Neuron (in vitro differentiated cells): ENCODE measurements around the gene FRYL.
A peak's percentile ranks its signal among the peaks of the same experiment; 100 is the strongest.

ENCODE experiments used
- H2AFZ ChIP-seq: one replicate; pipeline ENCODE4 v1.6.1; 2013; ENCODE audit warnings: low read depth, mild to moderate bottlenecking, inconsistent platforms, low read length, moderate library complexity
- H3K27me3 ChIP-seq: one replicate; pipeline ENCODE4 v1.6.1; 2013; ENCODE audit warnings: low read length; ENCODE audit not compliant: insufficient read depth
- H3K36me3 ChIP-seq: one replicate; pipeline ENCODE4 v1.6.1; 2013; ENCODE audit warnings: low read length; ENCODE audit not compliant: insufficient read depth
- H3K4me1 ChIP-seq: one replicate; pipeline ENCODE4 v1.6.1; 2013; ENCODE audit warnings: low read length; ENCODE audit not compliant: insufficient read depth
- H3K4me3 ChIP-seq: 2 replicates; pipeline ENCODE4 v1.5.1; 2013; ENCODE audit warnings: mild to moderate bottlenecking, low read length, moderate library complexity
- H3K9me3 ChIP-seq: one replicate; pipeline ENCODE4 v1.6.1; 2013; ENCODE audit warnings: low read length

Gene FRYL

DNA sequence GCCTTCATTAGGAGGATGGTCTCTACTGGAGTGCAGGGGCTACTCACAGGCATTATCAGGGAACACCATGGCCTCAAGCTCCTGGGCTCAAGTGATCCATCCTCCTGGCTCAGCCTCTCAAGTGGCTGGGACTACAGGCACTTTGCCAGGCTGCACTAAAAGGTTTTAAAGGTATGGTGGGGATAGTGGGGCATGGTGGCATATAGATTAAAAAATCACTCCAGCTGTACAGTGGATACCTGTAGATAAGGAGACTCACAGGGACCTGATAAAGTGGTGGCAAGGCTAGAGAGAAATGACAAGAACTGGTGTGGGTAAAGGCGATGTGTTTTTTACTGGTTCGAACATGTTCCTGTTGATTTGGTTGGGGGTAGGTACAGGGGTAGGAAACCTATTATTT, 284.1 kb downstream of the FRYL start:
- Histone ChIP-seq H2AFZ (no peak overlapping the region), H3K36me3 (peaks cover 21% of the 10 kb centered on the region), H3K4me1 (no peaks in the 10 kb centered on the region)

GRCh38 chr4:48493452-48494100, 286.5 kb downstream of the FRYL start:
- Histone ChIP-seq H2AFZ (no peak overlapping the region), H3K27me3 (no peaks in the 10 kb centered on the region), H3K36me3 (peaks cover under 1% of the 10 kb centered on the region), H3K4me1 (no peaks in the 10 kb centered on the region), H3K9me3 (no peaks in the 10 kb centered on the region), H3K4me3 (no peak overlapping the region)

More for the DNA sequence above, 284.1 kb downstream of the FRYL start:
- no peaks in the 10 kb centered on the region for H3K9me3 ChIP-seq
- no peak overlapping the region for H3K4me3 ChIP-seq
- no peaks in the 10 kb centered on the region for H3K27me3 ChIP-seq

- Histone ChIP-seq H3K4me1 (no peaks in the 10 kb centered on the region), H3K9me3 (no peaks in the 10 kb centered on the region), H3K36me3 (no peaks in the 10 kb centered on the region), H2AFZ (no peak overlapping the region), H3K4me3 (no peak overlapping the region), H3K27me3 (no peaks in the 10 kb centered on the region)
Measured at GRCh38 chr4:48491514-48492176, 288.4 kb downstream of the FRYL start.

DNA sequence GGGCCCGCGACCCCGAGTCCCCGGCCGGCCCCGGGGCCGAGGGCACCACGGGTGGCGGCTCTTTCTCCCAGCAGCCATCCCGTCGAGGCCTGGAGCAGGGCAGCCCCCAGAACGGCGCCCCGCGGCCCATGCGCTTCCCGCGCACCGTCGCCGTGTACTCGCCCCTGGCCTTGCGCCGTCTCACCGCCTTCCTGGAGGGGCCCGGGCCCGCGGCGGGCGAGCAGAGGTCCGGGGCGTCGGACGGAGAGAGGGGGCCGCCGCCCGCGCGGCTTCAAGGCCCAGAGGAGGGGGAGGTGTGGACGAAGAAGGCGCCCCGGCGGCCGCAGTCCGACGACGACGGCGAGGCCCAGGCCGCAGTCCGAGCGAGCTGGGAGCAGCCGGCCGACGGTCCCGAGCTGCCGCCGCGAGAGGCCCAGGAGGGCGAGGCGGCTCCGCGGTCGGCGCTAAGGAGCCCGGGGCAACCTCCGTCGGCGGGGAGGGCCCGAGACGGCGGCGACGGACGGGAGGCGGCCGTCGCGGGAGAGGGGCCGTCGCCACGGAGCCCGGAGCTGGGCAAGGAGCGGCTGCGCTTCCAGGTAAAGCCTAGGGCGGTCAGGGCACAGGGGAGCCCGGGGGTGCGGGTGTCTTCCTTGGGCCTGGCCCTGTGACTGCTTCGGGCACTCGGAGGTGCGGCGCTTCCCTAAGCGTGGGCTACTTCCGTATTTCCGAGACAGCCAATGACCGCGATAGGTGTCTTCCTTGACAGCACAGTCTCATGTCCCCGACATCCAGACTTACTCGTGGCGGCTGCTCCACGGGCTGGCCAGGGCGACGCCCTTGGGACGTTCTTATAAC, 289.2 kb downstream of the FRYL start:
- Histone ChIP-seq H3K27me3 (no peaks in the 10 kb centered on the region), H3K4me1 (no peaks in the 10 kb centered on the region), H3K36me3 (no peaks in the 10 kb centered on the region), H3K4me3 (no peak overlapping the region), H2AFZ (no peak overlapping the region), H3K9me3 (no peaks in the 10 kb centered on the region)

DNA sequence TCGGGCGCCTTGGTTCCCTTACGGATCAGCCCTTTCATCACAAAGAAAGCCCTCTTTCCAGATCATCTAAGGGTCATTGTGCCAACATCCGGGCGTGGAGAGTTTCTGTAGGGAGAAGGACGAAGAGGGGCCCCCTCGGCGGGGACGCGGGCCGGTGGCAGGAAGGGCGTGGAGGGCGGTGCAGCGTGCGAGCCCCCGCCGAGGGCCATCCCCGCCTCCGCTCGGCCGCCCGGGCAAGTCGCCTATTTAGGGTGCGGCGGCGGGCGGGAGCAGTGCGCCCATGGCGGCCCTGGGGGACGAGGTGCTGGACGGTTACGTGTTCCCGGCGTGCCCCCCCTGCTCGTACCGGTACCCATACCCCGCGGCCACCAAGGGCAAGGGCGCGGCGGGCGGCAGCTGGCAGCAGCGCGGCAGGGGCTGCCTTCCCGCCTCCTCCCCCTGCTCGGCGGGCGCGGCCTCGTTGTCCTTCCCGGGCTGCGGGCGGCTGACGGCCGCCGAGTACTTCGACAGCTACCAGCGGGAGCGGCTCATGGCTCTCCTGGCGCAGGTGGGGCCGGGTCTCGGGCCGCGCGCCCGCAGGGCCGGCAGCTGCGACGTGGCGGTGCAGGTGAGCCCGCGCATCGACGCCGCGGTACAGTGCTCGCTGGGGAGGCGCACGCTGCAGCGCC, 289.9 kb downstream of the FRYL start, which contains the start of gene ZAR1:
Gene ZAR1, plus strand, starts transcription at position 241 of the 668 bp plus-strand sequence. Its CDS starts 40 bp downstream, at position 281.
- H3K4me3 ChIP-seq: no peak within 1 kb of the TSS
- no peaks in the 10 kb centered on the region for H3K4me1 ChIP-seq
- H3K27me3 ChIP-seq: no peaks in the 10 kb centered on the region
- H3K9me3 ChIP-seq: no peaks in the 10 kb centered on the region
- no peak within 1 kb of the TSS for H2AFZ ChIP-seq
- no peaks in the 10 kb centered on the region for H3K36me3 ChIP-seq

DNA sequence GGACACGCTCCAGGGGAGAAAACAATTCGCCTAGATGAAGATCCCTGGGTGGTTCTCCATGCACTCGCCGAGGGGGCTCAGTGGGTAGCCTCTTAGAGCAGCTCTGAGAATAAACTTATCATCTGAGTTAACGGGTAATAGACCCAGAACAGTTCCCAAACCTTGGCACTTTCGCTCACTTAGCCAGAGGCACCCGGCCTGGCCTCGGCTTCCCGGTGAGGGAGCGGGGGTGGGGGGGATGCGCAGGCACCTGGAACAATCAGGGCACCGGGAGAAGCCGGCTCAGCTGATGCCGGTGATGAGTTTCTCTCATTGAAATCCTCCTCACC, 290.4 kb downstream of the FRYL start:
- no peaks in the 10 kb centered on the region for H3K36me3 ChIP-seq
- peaks cover 3% of the 10 kb centered on the region for H3K9me3 ChIP-seq
- no peak overlapping the region for H3K4me3 ChIP-seq
- no peaks in the 10 kb centered on the region for H3K27me3 ChIP-seq
- H3K4me1 ChIP-seq: no peaks in the 10 kb centered on the region
- no peak overlapping the region for H2AFZ ChIP-seq

GRCh38 chr4:48484494-48485168, 295.4 kb downstream of the FRYL start:
- Histone ChIP-seq H3K4me1 (no peaks in the 10 kb centered on the region), H3K4me3 (no peak overlapping the region), H3K9me3 (peaks cover 11% of the 10 kb centered on the region), H2AFZ (no peak overlapping the region), H3K27me3 (no peaks in the 10 kb centered on the region), H3K36me3 (no peaks in the 10 kb centered on the region)

DNA sequence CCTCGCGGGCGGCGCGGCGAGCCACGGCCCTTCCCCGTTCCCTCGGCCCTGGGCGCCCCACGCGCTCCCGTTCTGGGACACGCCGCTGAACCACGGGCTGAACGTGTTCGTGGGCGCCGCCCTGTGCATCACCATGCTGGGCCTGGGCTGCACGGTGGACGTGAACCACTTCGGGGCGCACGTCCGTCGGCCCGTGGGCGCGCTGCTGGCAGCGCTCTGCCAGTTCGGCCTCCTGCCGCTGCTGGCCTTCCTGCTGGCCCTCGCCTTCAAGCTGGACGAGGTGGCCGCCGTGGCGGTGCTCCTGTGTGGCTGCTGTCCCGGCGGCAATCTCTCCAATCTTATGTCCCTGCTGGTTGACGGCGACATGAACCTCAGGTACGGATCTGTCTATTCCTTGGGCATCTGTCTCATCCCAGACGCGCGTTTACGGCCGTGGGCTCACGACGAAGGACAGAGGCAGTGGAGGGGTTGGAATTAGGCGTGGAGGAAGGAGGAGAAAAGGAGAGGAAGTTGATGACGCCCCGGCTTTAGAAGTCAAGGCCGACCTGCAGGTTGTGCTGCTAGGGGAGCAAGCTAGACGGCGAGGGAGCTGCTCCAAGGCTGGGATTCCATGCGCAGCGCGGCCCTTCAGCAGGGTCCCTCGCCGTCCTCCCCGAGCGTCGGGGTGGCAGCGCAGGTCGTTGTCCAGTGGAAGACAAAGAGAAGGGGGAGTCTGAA, 296.1 kb downstream of the FRYL start:
- Histone ChIP-seq H3K9me3 (peaks cover 11% of the 10 kb centered on the region), H3K36me3 (no peaks in the 10 kb centered on the region), H3K4me3 (no peak overlapping the region), H3K27me3 (no peaks in the 10 kb centered on the region), H2AFZ (no peak overlapping the region), H3K4me1 (no peaks in the 10 kb centered on the region)

GRCh38 chr4:48483006-48483776, 296.9 kb downstream of the FRYL start, which contains the start of gene SLC10A4:
Gene SLC10A4, plus strand, starts transcription at chr4:48483343. Its CDS starts 219 bp downstream, at chr4:48483562.
- Histone ChIP-seq H3K9me3 (peaks cover 11% of the 10 kb centered on the region), H3K27me3 (no peaks in the 10 kb centered on the region), H3K4me1 (no peaks in the 10 kb centered on the region), H3K36me3 (no peaks in the 10 kb centered on the region), H2AFZ (peak within 1 kb of the TSS; percentile 37), H3K4me3 (peak within 1 kb of the TSS; percentile 41)

- H2AFZ ChIP-seq: no peak overlapping the region
- no peaks in the 10 kb centered on the region for H3K36me3 ChIP-seq
- no peaks in the 10 kb centered on the region for H3K27me3 ChIP-seq
- peaks cover 11% of the 10 kb centered on the region for H3K9me3 ChIP-seq
- no peaks in the 10 kb centered on the region for H3K4me1 ChIP-seq
- H3K4me3 ChIP-seq: no peak overlapping the region
Measured at GRCh38 chr4:48481581-48481980, 298.5 kb downstream of the FRYL start.

GRCh38 chr4:48478273-48478672, 301.8 kb downstream of the FRYL start:
- no peak overlapping the region for H3K4me3 ChIP-seq
- no peak overlapping the region for H2AFZ ChIP-seq
- no peaks in the 10 kb centered on the region for H3K4me1 ChIP-seq
- H3K9me3 ChIP-seq: no peaks in the 10 kb centered on the region
- no peaks in the 10 kb centered on the region for H3K27me3 ChIP-seq
- no peaks in the 10 kb centered on the region for H3K36me3 ChIP-seq
